GM04504 (cell line): ENCODE data around the gene C2CD3.
"Not testable (repeated sequence)": the region's sequence is repeated elsewhere in the genome, so short reads cannot be mapped to it uniquely, and the experiment has no call there.

Experiments used
- DNase-seq: peaks from one replicate; pipeline ENCODE4 v3.0.0-alpha.2; 2012; ENCODE audit warnings: low read depth

C2CD3 gene

DNA sequence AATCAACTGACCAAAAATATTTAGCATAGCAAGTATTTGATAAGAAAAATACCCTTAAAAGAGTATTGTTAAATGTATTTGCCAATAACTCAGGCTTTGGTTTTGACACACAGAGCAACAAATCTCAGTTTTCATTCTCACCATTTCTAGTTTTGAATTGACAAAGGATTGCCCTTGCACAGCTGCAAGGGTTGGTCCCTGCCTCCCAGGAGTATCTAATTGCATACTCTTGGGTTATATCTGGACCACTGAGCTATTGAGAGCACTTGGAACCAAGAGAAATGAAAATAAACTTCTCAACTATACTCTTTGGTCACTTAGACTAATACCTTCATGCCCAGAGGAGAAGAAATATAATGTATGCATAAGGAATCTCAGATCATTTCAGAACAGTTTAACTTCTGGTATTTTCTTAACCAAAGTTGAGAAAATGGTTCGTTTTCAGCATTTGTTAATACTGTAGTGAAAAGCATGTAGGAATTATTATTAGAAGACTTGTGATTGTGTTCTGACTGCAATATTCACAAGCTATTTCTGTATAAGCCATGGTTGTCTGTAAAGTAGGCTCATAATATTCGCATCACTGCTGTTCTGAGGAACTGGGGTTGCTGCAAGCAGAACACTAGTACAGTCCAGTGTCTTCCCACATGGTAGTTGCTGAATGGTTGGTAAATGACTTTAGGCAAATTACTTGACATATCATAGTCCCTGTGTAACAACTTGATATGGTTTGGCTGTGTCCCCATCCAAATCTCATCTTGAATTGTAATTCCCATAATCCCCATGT, 7.9 kb downstream of the C2CD3 start:
- DNase-seq, result no peak

DNA sequence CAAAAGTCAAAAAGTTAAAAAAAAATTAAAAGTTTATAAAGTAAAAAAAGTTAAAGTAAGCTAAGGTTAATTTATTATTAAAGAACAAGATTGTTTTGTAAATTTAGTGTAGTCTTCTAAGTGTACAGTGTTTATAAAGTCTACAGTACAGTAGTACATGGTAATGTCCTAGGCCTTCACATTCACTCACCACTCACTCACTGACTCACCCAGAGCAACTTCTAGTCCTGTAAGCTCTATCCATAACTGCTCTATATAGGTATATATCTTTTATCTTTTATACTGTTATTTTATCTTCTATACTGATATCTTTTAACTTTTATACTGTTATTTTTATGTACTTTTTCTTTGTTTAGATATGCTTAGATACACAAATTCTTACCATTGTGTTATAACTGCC, 11.2 kb downstream of the C2CD3 start:
- DNase-seq, result no peak

DNA sequence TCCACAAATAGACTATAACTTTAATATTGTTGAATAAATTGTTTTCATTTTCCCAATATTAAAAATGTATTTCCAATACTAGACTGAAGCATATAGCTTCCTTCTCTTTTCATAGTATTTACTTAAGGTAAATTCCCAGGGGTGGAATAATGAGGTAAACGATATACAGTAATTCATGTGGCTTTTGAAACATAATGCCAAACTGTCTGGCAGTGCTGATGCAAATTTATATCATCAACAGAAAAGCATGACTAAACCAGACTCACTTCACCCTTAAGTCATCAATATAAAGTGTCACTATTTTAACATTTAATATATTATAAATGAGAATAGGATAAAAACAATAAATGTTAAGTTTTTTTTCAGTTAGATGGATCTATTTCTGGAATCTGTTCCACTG, 13.6 kb downstream of the C2CD3 start:
- no peak for DNase-seq

DNA sequence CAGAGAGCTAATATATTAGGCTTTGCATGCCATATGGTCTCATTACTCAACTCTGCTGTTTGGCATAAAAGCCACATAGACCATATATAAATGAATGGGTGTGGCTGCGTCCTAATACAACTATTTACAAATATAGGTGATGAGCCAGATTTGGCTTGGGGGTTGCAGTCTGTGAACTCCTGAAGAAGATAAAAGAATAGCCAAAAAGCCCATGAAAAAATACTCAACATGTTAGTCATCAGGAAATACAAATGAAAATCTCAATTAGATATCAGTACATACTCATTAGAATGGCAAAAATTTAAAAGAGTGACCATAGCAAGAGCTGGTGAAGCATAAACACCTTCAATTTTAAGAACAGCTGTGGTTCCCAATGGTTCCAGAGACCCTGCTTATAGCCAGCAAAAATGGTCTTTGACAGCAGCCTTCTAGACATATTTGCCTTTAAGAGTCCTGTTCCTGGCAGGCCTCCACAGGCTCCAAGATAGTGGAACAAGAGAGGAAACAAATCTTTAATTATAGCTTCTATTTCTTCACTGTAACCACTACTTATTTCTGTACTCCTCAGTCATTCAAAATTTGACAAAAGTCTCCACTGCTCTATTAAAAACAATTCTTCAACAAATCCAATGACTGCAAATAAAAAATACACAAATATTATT, 16.1 kb downstream of the C2CD3 start:
- no peak for DNase-seq

DNA sequence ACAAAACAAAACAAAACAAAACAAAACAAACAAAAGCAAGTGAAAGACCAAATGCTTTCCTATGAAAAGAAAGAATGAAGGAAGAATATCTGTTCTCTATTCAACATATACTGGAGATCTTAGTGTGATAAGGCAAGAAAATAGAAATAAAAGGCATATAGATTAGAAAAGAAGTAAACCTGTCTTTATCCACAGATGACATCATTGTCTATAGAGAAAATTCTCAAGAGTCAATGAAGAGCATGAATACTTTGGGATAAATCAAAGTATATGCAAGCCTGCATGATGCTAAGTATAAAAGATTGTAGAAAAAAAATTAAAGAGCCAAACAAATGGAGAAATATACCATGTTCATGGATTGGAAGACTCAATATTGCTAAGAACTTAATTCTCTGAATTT, 17.6 kb downstream of the C2CD3 start:
- no peak for DNase-seq

DNA sequence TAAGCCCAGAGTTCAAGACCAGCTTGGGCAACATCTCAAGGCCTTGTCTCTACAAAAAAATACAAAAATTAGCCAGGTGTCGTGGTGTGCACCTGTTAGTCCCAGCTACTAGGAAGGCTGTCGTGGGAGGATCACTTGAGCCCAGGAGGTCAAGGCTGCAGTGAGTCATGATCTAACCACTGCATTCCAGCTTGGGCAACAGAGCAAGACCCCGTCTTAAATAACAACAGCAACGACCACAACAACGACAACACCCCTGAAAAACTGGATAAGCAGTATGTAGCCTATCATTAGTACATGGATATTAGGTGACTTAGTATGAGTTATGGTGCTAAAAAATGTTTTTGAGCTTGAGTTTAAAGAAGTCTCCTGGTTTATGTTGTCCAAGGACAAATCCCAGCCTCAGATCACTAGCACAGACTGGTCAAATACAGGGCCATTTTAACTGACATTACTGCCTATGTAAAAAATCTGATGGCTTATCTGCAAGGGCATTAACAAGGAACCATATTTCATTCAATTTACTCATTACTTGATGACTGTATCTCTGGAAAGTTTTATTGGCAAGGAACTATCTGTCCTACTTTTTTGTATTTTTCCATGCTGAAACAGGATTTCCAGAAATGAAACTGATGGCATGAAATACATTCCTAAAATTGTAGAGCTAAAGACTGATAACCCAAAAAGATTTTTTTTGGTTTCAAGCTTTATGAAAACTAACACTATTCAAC, 23.4 kb downstream of the C2CD3 start:
- no peak for DNase-seq

DNA sequence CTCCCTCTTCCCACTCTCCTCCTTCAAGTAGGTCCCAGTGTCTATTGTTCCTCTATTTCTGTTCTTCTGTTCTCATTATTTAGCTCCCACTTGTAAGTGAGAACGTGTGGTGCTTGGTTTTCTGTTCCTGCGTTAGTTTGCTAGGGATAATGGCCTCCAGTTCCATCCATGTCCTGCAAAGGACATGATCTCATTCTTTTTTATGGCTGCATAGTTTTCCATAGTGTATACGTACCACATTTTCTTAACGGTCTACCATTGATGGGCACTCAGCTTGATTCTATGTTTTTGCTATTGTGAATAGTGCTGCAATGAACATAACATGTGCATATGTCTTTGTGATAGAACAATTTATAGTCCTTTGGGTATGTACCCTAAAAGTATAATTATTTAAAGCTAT, 26.2 kb downstream of the C2CD3 start:
- no peak for DNase-seq

DNA sequence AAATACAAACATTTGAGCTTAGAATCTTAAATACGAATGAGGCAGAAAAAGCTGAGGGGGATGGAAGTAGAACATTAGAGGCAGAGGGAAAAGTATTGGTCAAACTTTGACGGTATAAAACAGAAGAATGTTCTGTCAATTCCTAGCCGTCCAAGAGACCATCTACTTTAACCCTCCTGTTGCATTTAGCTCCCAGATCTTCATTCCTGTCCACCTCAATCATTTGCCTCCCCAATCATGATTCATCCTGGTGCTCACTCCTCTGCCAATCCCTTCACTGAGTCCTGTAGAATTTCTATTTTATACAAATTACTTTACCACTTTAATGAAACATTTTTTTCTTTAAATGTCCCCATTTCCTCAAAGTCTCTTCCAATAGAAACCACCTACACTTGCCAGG, 28.2 kb downstream of the C2CD3 start:
- no peak for DNase-seq

DNA sequence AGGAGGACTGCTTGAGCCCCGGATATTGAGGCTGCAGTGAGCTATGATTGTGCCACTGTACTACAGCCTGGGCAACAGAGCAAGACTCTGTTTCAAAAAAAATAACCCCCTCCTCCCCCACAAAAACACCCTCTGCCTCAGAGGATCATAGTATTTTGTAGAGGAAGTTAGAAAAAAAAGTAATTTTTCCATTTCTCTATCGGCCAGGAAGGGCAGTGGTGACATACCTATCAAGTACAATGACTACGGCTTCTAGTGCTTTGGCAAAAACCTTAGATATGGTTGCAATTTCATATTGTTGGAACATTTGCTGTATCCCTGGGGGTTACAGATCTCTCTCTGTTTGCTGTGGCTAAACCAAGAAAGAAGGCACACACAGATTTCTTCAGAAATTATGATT, 28.9 kb downstream of the C2CD3 start:
- DNase-seq, result no peak

DNA sequence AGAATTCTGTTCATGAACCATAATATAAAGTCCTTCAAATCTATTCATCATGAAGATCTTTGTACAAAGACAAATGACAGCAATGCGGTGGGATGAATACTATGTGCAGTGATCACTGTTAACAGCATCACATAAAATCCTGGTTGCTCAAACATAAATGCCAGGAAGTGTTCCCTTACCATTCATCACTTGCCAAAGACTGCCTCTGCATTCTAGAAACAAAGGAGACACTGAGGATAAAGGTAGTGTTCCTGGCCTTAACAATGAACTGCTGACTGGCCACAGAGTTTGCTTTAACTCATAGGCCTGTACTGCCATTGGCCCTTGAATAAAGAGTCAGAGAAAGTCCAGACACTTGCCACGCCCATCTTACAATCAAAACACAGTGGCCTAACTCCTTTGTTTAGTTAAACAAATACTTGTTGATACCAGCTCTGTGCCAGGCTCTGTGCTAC, 29.5 kb downstream of the C2CD3 start:
- DNase-seq, result no peak

DNA sequence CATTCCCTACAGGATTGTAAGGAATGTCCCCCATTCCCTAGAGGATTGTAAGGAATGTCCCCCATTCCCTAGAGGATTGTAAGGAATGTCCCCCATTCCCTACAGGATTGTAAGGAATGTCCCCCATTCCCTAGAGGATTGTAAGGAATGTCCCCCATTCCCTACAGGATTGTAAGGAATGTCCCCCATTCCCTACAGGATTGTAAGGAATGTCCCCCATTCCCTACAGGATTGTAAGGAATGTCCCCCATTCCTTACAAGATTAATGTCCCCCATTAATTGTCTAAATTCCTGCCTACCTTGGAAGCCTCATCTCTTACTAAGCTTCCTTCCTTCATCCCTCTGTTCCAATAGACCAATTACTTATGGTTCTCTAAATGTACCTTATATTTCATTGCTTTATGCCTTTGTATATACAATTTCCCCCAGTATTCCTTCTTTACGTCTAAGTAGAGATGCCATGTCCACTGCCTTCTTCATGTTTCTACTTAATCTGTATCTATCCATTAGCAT, 30.8 kb downstream of the C2CD3 start:
- DNase-seq, result not testable (repeated sequence)

DNA sequence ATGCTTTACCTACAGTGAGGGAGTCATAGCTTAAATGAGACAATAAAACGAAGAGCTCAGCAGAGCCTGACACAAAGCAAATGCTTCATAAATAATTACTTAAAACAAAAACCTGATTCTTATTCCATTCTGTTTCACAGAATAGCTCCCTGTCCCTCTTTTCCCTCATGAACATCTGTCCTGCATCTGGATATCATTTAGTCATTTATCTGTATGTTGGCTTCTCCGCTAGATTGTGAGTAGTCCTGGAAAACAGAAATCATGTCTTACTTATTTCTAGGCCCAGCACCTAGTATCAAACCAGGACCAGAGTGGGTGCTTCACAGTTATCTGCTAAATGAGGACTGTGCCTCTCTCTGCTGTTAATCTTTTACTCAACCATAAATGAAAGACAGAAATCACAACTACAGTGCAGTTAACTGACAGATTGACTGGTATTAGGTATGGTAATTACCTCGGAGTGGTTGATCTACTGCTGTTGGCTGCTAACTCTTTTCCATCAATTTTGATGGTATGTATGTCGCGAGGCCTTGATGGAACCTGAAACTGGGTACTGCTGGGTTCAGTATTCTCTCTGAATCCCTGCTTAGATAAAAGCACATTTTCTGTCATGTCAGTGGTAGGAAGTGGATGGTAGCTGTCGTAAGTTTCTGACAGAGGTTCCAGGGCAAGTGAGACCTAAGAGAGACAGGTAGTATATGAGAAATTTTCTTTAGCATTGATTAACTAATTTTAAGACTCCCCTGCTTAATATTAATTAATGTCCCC, 31.5 kb downstream of the C2CD3 start:
- DNase-seq, result no peak

DNA sequence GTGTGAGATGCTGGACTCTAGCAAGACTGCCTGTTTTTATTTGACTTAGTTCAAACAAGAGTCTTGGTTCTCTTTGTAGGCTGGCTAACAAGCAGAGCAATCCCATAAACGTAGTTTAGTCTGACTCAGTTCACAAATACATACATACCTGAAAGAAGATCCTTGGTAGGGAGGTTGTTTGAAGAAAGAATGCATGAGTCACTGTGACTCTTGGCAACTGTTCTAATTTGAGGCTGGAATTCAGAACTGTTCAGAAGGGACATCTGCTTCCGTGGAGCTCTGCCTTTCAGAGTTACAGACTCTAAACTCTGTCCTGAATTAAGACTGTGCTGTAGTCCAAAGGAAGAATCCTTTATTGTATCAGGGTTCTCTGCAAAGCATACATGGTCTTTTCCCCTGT, 32.2 kb downstream of the C2CD3 start:
- peak; percentile 88 for DNase-seq

DNA sequence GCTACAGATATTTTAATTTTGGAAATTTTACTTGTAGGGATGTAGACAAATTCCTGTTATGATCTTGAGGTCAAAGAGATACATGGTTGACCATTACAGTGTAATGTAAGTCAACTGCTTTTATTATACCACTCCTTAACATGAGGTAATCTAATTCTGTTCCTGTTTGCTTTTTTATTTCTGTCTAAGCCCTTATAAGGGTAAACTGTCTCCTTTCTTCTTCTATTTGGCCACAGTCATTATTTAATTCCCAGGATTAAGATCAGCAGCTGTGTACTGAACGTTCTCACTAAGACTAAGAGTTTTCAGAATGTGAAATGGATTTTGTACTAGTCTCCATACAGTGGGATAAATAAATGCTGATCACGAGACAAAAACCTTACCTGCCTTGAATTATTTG, 32.8 kb downstream of the C2CD3 start:
- DNase-seq, result no peak

DNA sequence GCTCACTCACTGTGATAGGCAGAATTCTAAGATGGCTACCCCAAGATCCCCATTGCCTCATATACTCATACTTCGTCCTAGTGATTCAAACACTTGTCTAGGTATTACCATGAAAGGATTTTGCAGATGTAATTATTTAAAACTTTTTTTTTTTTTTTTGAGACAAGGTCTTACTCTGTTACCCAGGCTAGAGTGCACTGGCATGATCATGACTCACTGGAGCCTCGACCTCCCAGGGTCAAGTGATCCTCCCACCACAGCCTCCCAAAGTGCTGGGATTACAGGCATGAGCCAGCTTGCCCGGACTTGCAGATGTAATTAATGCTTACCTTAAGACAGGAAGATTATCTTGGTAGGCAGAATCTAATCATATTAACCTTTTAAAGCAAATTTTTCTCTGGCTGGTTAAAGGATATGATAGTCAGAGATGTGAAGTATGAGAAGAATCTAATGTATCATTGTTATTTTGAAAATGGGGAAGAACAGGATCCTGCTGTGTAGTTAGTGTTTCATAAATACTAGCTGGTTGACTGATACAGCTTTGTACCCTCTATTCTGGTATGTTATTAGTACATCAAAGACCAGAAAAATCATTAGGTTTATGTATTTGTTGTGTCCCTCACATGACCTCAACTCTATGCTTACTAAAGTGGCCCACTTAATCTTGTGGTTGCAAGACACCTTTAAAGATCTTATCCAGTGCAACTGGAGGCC, 35.5 kb downstream of the C2CD3 start:
- DNase-seq, result no peak

DNA sequence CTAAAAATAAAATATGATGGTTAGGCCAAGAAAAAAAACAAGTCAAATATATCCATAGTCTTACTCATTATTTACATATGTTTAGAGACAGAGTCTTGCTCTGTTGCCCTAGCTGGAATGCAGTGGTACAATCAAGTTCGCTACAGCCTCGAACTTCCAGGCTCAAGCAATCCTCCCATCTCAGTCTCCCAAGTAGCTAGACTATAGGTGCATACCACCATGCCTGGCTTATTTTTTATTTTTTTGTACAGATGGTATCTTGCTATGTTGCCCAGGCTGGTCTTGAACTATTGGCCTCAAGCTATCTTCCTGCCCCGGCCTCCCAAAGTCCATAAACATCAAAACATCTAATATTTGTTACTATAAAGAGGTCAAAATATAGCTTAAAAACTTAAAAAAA, 36.1 kb downstream of the C2CD3 start:
- no peak for DNase-seq

DNA sequence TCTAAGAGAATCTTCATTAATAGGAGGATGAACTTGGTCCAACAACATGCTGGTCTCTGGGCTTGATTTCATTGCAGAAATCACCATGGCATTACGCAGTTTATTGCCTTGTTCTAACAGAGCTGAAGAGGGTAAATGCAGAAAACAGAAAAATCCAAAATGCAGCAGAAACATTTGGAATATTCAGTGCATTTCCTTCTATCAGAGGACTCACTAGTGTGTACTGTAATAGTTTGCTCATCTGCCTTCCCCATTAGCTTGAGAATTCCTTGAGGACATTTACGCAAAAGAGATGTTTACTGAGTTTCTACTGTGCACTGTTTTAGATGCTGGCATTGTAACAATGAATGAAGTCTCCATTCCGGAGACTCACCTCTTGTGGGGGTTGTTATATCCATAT, 37.4 kb downstream of the C2CD3 start:
- no peak for DNase-seq

DNA sequence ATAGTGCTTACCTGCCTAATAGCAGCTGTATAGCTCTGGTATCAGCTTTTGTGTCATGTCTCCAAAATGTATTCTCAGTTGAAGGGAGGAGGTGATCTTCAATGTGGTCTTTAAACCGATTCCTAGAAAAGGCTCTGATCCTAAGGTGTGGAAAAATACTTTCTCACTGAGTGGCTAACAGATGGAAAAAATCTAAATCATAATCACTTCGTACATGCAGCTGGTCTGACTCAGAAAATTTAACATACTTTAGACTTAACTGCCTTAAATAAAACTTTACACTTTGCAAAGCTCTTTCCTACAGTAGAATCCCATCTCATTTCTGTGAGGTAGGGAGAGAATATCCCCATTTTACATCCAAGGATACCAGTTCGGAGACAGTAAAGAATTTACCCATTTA, 38.0 kb downstream of the C2CD3 start:
- DNase-seq, result no peak

DNA sequence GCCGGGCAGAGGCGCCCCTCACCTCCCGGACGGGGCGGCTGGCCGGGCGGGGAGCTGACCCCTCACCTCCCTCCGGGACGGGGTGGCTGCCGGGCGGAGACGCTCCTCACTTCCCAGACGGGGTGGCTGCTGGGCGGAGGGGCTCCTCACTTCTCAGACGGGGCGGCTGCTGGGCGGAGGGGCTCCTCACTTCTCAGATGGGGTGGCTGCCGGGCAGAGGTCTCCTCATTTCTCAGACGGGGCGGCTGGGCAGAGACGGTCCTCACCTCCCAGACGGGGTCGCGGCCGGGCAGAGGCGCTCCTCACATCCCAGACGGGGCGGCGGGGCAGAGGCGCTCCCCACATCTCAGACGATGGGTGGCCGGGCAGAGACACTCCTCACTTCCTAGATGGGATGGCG, 41.7 kb downstream of the C2CD3 start:
- not testable (repeated sequence) for DNase-seq

DNA sequence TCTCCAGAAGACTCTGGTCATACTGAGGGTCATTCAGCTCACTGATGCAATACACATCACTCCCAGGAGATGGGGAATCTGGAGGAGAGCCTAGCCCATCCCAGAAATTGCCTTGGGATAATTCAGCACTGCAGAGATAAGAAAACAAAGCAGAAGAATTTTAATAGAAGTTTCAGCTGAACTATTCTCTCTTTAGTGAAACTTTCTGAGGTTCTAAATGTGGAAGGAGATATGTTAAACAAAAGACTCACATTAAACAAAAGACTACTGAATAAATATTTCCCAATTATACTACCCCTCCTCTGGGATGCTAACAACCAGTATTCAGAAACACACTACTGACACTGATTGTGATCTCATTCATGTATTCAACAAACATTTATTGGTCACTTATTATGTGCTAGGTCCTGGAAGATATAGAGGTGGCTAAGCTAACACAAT, 47.8 kb downstream of the C2CD3 start:
- no peak for DNase-seq

DNA sequence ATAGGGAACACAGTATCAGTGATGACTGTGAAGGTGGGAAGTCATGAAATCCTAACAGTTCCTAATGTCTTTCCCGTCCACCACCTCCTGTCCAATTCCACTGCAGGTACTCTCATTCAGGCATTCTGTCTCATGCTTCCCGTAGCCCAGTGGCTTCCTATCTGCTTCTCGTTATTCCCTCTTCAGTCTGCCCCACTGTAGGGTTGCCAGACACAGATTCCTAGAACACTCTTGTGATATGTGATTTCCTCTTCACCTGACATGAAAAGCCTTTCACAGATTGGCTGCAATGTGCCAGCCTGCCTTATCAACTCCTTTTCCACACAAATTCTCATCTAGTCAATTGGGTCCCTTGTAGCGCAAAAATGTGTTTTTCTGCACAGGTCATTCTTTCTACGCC, 49.0 kb downstream of the C2CD3 start:
- DNase-seq, result no peak
